Activated T-cell treated with anti-CD3 and anti-CD28 coated beads for 4 hours (primary cell): ENCODE data around the gene RAB36.
"Not testable (repeated sequence)": the region's sequence is repeated elsewhere in the genome, so short reads cannot be mapped to it uniquely, and the experiment has no call there.

ENCODE experiments used
- DNase-seq: peaks from one replicate; pipeline ENCODE4 v3.0.0-alpha.2; 2020

Gene RAB36

GRCh38 chr22:23122216-23122957 lies 22.9 kb upstream of the RAB36 start:
- no peak for DNase-seq

GRCh38 chr22:23122992-23123803 lies 22.1 kb upstream of the RAB36 start:
- DNase-seq = no peak

GRCh38 chr22:23123804-23124254 lies 21.4 kb upstream of the RAB36 start:
- DNase-seq = no peak

- DNase-seq = no peak
Measured at GRCh38 chr22:23124611-23125511, 20.4 kb upstream of the RAB36 start.

- no peak for DNase-seq
Measured at GRCh38 chr22:23125512-23126103, 19.7 kb upstream of the RAB36 start.

- DNase-seq = no peak
Measured at GRCh38 chr22:23126165-23127054, 18.9 kb upstream of the RAB36 start.

- no peak for DNase-seq
Measured at GRCh38 chr22:23127055-23127756, 18.1 kb upstream of the RAB36 start.

GRCh38 chr22:23127788-23128187 lies 17.5 kb upstream of the RAB36 start:
- DNase-seq = no peak

- peak; percentile 71 for DNase-seq
Measured at GRCh38 chr22:23128269-23129108, 16.8 kb upstream of the RAB36 start.

GRCh38 chr22:23129149-23129548 lies 16.1 kb upstream of the RAB36 start:
- no peak for DNase-seq

- no peak for DNase-seq
Measured at GRCh38 chr22:23130697-23131096, 14.6 kb upstream of the RAB36 start.

GRCh38 chr22:23131931-23132330 lies 13.3 kb upstream of the RAB36 start:
- no peak for DNase-seq

- no peak for DNase-seq
Measured at GRCh38 chr22:23132376-23133091, 12.7 kb upstream of the RAB36 start.

- DNase-seq = no peak
Measured at GRCh38 chr22:23133922-23134321, 11.4 kb upstream of the RAB36 start.

- DNase-seq = not testable (repeated sequence)
Measured at GRCh38 chr22:23136991-23137390, 8.3 kb upstream of the RAB36 start.

GRCh38 chr22:23137468-23137867 lies 7.8 kb upstream of the RAB36 start:
- no peak for DNase-seq

GRCh38 chr22:23137905-23138561 lies 7.2 kb upstream of the RAB36 start:
- no peak for DNase-seq

GRCh38 chr22:23138584-23139435 lies 6.5 kb upstream of the RAB36 start:
- no peak for DNase-seq
